Activated T-cell treated with anti-CD3 and anti-CD28 coated beads, Interleukin-2, amount 50 U/mL, for 24 hours (primary cell): ENCODE measurements around the gene NCLN.
"Not testable (repeated sequence)": the region's sequence is repeated elsewhere in the genome, so short reads cannot be mapped to it uniquely, and the experiment has no call there.

Source experiments
- DNase-seq: peaks from one replicate; pipeline ENCODE4 v3.0.0-alpha.2; 2020
- H3K27ac Mint-ChIP-seq: 2 replicates; pipeline ENCODE4 v1.8.0; 2020; ENCODE audit warnings: mild to moderate bottlenecking, mixed read lengths
- H3K27me3 Mint-ChIP-seq: 2 replicates; pipeline ENCODE4 v1.8.0; 2020; ENCODE audit warnings: mixed read lengths
- H3K36me3 Mint-ChIP-seq: 2 replicates; pipeline ENCODE4 v1.8.0; 2020; ENCODE audit warnings: low read depth, mixed read lengths
- H3K4me1 Mint-ChIP-seq: 2 replicates; pipeline ENCODE4 v1.8.0; 2020; ENCODE audit warnings: low read depth, mixed read lengths
- H3K4me3 Mint-ChIP-seq: 2 replicates; pipeline ENCODE4 v1.8.0; 2020; ENCODE audit warnings: mild to moderate bottlenecking, moderate library complexity, mixed read lengths
- H3K9me3 Mint-ChIP-seq: 2 replicates; pipeline ENCODE4 v1.8.0; 2020; ENCODE audit warnings: mixed read lengths

Gene NCLN

GRCh38 chr19:3150739-3151329 lies 34.9 kb upstream of the NCLN start:
- Mint-ChIP-seq H3K4me3 (no peak overlapping the region), H3K27me3 (no peaks in the 10 kb centered on the region), H3K4me1 (peaks cover 5% of the 10 kb centered on the region), H3K9me3 (peaks cover 1% of the 10 kb centered on the region), H3K27ac (no peak overlapping the region), H3K36me3 (peaks cover 2% of the 10 kb centered on the region)
- DNase-seq: no peak

- Mint-ChIP-seq H3K4me1 (peaks cover 2% of the 10 kb centered on the region), H3K27me3 (no peaks in the 10 kb centered on the region), H3K27ac (no peak overlapping the region), H3K9me3 (peaks cover 1% of the 10 kb centered on the region), H3K4me3 (no peak overlapping the region), H3K36me3 (peaks cover 2% of the 10 kb centered on the region)
- no peak for DNase-seq
Measured at GRCh38 chr19:3151563-3152418, 33.9 kb upstream of the NCLN start.

- peaks cover 2% of the 10 kb centered on the region for H3K36me3 Mint-ChIP-seq
- no peak overlapping the region for H3K27ac Mint-ChIP-seq
- H3K9me3 Mint-ChIP-seq: peaks cover 1% of the 10 kb centered on the region
- peaks cover 5% of the 10 kb centered on the region for H3K4me1 Mint-ChIP-seq
- H3K27me3 Mint-ChIP-seq: no peaks in the 10 kb centered on the region
- no peak for DNase-seq
- H3K4me3 Mint-ChIP-seq: no peak overlapping the region
Measured at GRCh38 chr19:3152419-3152780, 33.3 kb upstream of the NCLN start.

GRCh38 chr19:3153286-3154230 lies 32.2 kb upstream of the NCLN start:
- no peak for DNase-seq
- H3K27ac Mint-ChIP-seq: no peak overlapping the region
- H3K4me3 Mint-ChIP-seq: no peak overlapping the region
- peaks cover 6% of the 10 kb centered on the region for H3K4me1 Mint-ChIP-seq
- H3K9me3 Mint-ChIP-seq: peaks cover 1% of the 10 kb centered on the region
- peaks cover 3% of the 10 kb centered on the region for H3K36me3 Mint-ChIP-seq
- no peaks in the 10 kb centered on the region for H3K27me3 Mint-ChIP-seq

- not testable (repeated sequence) for H3K27ac Mint-ChIP-seq, H3K4me1 Mint-ChIP-seq, DNase-seq, H3K27me3 Mint-ChIP-seq, H3K9me3 Mint-ChIP-seq, H3K36me3 Mint-ChIP-seq, H3K4me3 Mint-ChIP-seq
Measured at GRCh38 chr19:3154447-3154846, 31.3 kb upstream of the NCLN start.

- Mint-ChIP-seq H3K4me1 (peaks cover 3% of the 10 kb centered on the region), H3K9me3 (peaks cover 3% of the 10 kb centered on the region), H3K27ac (no peak overlapping the region), H3K4me3 (no peak overlapping the region), H3K36me3 (peaks cover 9% of the 10 kb centered on the region), H3K27me3 (no peaks in the 10 kb centered on the region)
- peak; percentile 80 for DNase-seq
Measured at GRCh38 chr19:3154957-3155736, 30.6 kb upstream of the NCLN start.

GRCh38 chr19:3157096-3157845 lies 28.5 kb upstream of the NCLN start:
- Mint-ChIP-seq H3K4me3 (no peak overlapping the region), H3K9me3 (peaks cover 6% of the 10 kb centered on the region), H3K27me3 (no peaks in the 10 kb centered on the region), H3K4me1 (peaks cover 13% of the 10 kb centered on the region), H3K36me3 (peaks cover 13% of the 10 kb centered on the region), H3K27ac (peak overlapping the region; percentile 2)
- DNase-seq: no peak

GRCh38 chr19:3159565-3159964 lies 26.2 kb upstream of the NCLN start:
- no peak overlapping the region for H3K27ac Mint-ChIP-seq
- H3K9me3 Mint-ChIP-seq: peaks cover 6% of the 10 kb centered on the region
- H3K4me3 Mint-ChIP-seq: no peak overlapping the region
- peaks cover 21% of the 10 kb centered on the region for H3K4me1 Mint-ChIP-seq
- no peaks in the 10 kb centered on the region for H3K27me3 Mint-ChIP-seq
- DNase-seq: no peak
- H3K36me3 Mint-ChIP-seq: peaks cover 19% of the 10 kb centered on the region

- no peaks in the 10 kb centered on the region for H3K27me3 Mint-ChIP-seq
- H3K4me1 Mint-ChIP-seq: peaks cover 21% of the 10 kb centered on the region
- no peak for DNase-seq
- H3K27ac Mint-ChIP-seq: no peak overlapping the region
- H3K4me3 Mint-ChIP-seq: no peak overlapping the region
- peaks cover 17% of the 10 kb centered on the region for H3K36me3 Mint-ChIP-seq
- peaks cover 5% of the 10 kb centered on the region for H3K9me3 Mint-ChIP-seq
Measured at GRCh38 chr19:3160219-3160618, 25.5 kb upstream of the NCLN start.

- Mint-ChIP-seq H3K9me3 (peaks cover 5% of the 10 kb centered on the region), H3K27me3 (no peaks in the 10 kb centered on the region), H3K36me3 (peaks cover 20% of the 10 kb centered on the region), H3K4me3 (no peak overlapping the region), H3K27ac (no peak overlapping the region), H3K4me1 (peaks cover 27% of the 10 kb centered on the region)
- no peak for DNase-seq
Measured at GRCh38 chr19:3161453-3161852, 24.3 kb upstream of the NCLN start.

- DNase-seq: no peak
- Mint-ChIP-seq H3K4me3 (no peak overlapping the region), H3K9me3 (peaks cover 5% of the 10 kb centered on the region), H3K36me3 (peaks cover 20% of the 10 kb centered on the region), H3K27ac (no peak overlapping the region), H3K4me1 (peaks cover 24% of the 10 kb centered on the region), H3K27me3 (no peaks in the 10 kb centered on the region)
Measured at GRCh38 chr19:3162418-3163229, 23.1 kb upstream of the NCLN start.

GRCh38 chr19:3163230-3163886 lies 22.4 kb upstream of the NCLN start:
- DNase-seq: peak; percentile 81
- Mint-ChIP-seq H3K9me3 (peaks cover 5% of the 10 kb centered on the region), H3K36me3 (peaks cover 20% of the 10 kb centered on the region), H3K4me3 (no peak overlapping the region), H3K27me3 (no peaks in the 10 kb centered on the region), H3K27ac (no peak overlapping the region), H3K4me1 (peaks cover 24% of the 10 kb centered on the region)
